ENCODE results near the gene GADD45GIP1.

GRCh38 chr19:12954612-12954962, 2.4 kb downstream of the GADD45GIP1 start:
- no peak for TF ChIP-seq CTCF (IDR thresholded peaks at IDR 0.05; ENCODE audit: low read depth, low read length, poor library complexity, severe bottlenecking)
- TF ChIP-seq EZH2phosphoT487 (IDR thresholded peaks at IDR 0.05; ENCODE audit: borderline replicate concordance, low read length): no peak
